PC-3 (cell line): ENCODE results near the gene DNAH5.

ENCODE experiments used
- CTCF ChIP-seq: fragments of 300-600 bp; sonication (generic); conservative IDR thresholded peaks from 2 replicates; pipeline ENCODE4 v1.5.1; 2017; ENCODE audit warnings: antibody characterized with exemption, low read depth, mild to moderate bottlenecking, low read length
- EZH2phosphoT487 ChIP-seq: fragments of 300-600 bp; sonication (generic); IDR thresholded peaks from 2 replicates; pipeline ENCODE4 v1.6.1; 2018; ENCODE audit warnings: mild to moderate bottlenecking, antibody characterized with exemption, low read length, borderline replicate concordance

- no peak for TF ChIP-seq CTCF
- no peak for TF ChIP-seq EZH2phosphoT487
These were observed 27.4 kb downstream of the DNAH5 start for GRCh38 chr5:13917061-13917460.
